Smooth muscle cell (in vitro differentiated cells): ENCODE data around the gene ZNF800. TPM values are rescaled to one million over a fixed set of nuclear protein-coding genes. Genes with fewer than 3 reads are reported as not detected.

ENCODE experiments used
- DNase-seq: peaks from one replicate; lab custom pipeline; 2025; ENCODE audit not compliant: unreplicated experiment; lab: John Stamatoyannopoulos, UW
- H2AFZ ChIP-seq: fragments of 200-600 bp; sonication (generic); 2 replicates; pipeline ENCODE4 v1.6.0; 2016; ENCODE audit warnings: antibody characterized with exemption, low read depth, mild to moderate bottlenecking
- H3F3A ChIP-seq: fragments of 200-600 bp; sonication (generic); 2 replicates; pipeline ENCODE4 v1.6.0; 2017; ENCODE audit warnings: antibody characterized with exemption, low read depth
- H3K27ac ChIP-seq: fragments of 200-600 bp; sonication (generic); 2 replicates; pipeline ENCODE4 v1.5.1; 2016; ENCODE audit warnings: low read depth, mild to moderate bottlenecking
- H3K27me3 ChIP-seq: fragments of 200-600 bp; sonication (generic); 2 replicates; pipeline ENCODE4 v1.6.1; 2016; ENCODE audit warnings: low read depth, mild to moderate bottlenecking
- H3K36me3 ChIP-seq: fragments of 200-600 bp; sonication (generic); 2 replicates; pipeline ENCODE4 v1.5.1; 2016; ENCODE audit warnings: low read depth
- H3K4me1 ChIP-seq: fragments of 200-600 bp; sonication (generic); 2 replicates; pipeline ENCODE4 v1.5.1; 2016; ENCODE audit warnings: low read depth
- H3K4me2 ChIP-seq: fragments of 200-600 bp; sonication (generic); 2 replicates; pipeline ENCODE4 v1.6.0; 2016; ENCODE audit warnings: mild to moderate bottlenecking
- H3K4me3 ChIP-seq: fragments of 200-600 bp; sonication (generic); 2 replicates; pipeline ENCODE4 v1.5.1; 2016; ENCODE audit warnings: mild to moderate bottlenecking
- H3K79me2 ChIP-seq: fragments of 200-600 bp; sonication (generic); 2 replicates; pipeline ENCODE4 v1.6.0; 2016; ENCODE audit warnings: low read depth, mild to moderate bottlenecking
- H3K9ac ChIP-seq: fragments of 200-600 bp; sonication (generic); 2 replicates; pipeline ENCODE4 v1.6.0; 2016; ENCODE audit warnings: low read depth
- H3K9me3 ChIP-seq: fragments of 200-600 bp; sonication (generic); replicated peaks from 2 replicates; pipeline ENCODE4 v1.5.1; 2016; ENCODE audit warnings: low read depth
- H4K20me1 ChIP-seq: fragments of 200-600 bp; sonication (generic); 2 replicates; pipeline ENCODE4 v1.6.0; 2016; ENCODE audit warnings: low read depth
- WGBS: methylation state at CpG from one replicate; pipeline ENCODE4 v1.1.7; 2016; ENCODE audit warnings: low lambda C conversion rate; 5-methylcytosine and 5-hydroxymethylcytosine counted together
- polyA plus RNA-seq: library from polyadenylated mRNA; unstranded; fragments of >200 nt; fragmentation: Nextera tagmentation; extraction: Ambion mirVana; gene quantifications from 2 replicates; pipeline ENCODE4 v1.2.1, GENCODE V29; 2016
- total RNA-seq: library from RNA; depleted of rRNA; stranded (reverse); fragments of >200 nt; gene quantifications from 2 replicates; pipeline ENCODE4 v1.2.3, GENCODE V29; 2014
- TF ChIP-seq, protein P1 (sequence below): fragments of 200-600 bp; sonication (generic); IDR thresholded peaks from 2 replicates; pipeline ENCODE4 v1.5.1; 2017; ENCODE audit warnings: borderline replicate concordance, mild to moderate bottlenecking, antibody characterized with exemption; ENCODE audit not compliant: insufficient read depth, poor library complexity, severe bottlenecking

ZNF800 gene
- total and polyA plus RNA-seq, 2 experiments from 2014 or later: 12.8 to 23.5 TPM

DNA sequence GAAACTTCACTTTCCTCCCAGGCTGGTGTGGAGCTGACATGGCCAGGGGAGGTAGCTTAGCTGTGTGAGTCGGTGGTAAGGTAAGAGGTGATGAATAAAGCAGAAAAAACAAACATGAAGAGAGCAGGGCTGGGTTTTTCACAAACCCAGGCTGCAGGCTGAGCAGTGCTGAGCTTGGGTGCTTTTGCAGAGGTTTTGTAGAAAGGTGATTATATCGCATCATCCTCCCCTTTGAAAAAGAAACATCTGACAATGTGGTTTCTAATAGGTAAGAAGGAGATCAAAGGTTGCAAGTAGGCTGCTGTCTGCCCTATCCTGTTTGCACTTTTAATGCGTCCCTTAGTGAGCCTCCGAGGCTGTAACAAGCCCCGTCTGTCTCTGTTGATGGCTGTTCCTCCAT is 70.2 kb downstream of the ZNF800 start:
- Histone ChIP-seq H3K36me3 (no peaks in the 10 kb centered on the region), H3K9ac (no peak overlapping the region), H3K4me2 (no peak overlapping the region), H3K4me1 (no peaks in the 10 kb centered on the region), H3K9me3 (no peaks in the 10 kb centered on the region), H2AFZ (no peak overlapping the region), H3K27ac (no peak overlapping the region), H3K27me3 (peaks cover 61% of the 10 kb centered on the region), H3F3A (no peaks in the 10 kb centered on the region), H3K4me3 (no peak overlapping the region), H3K79me2 (no peaks in the 10 kb centered on the region), H4K20me1 (no peaks in the 10 kb centered on the region)
- no peak for DNase-seq
- WGBS: 77% methylated on average over 5 of the region's 5 CpGs
- TF ChIP-seq, protein P1, sequence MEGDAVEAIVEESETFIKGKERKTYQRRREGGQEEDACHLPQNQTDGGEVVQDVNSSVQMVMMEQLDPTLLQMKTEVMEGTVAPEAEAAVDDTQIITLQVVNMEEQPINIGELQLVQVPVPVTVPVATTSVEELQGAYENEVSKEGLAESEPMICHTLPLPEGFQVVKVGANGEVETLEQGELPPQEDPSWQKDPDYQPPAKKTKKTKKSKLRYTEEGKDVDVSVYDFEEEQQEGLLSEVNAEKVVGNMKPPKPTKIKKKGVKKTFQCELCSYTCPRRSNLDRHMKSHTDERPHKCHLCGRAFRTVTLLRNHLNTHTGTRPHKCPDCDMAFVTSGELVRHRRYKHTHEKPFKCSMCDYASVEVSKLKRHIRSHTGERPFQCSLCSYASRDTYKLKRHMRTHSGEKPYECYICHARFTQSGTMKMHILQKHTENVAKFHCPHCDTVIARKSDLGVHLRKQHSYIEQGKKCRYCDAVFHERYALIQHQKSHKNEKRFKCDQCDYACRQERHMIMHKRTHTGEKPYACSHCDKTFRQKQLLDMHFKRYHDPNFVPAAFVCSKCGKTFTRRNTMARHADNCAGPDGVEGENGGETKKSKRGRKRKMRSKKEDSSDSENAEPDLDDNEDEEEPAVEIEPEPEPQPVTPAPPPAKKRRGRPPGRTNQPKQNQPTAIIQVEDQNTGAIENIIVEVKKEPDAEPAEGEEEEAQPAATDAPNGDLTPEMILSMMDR: no peak

DNA sequence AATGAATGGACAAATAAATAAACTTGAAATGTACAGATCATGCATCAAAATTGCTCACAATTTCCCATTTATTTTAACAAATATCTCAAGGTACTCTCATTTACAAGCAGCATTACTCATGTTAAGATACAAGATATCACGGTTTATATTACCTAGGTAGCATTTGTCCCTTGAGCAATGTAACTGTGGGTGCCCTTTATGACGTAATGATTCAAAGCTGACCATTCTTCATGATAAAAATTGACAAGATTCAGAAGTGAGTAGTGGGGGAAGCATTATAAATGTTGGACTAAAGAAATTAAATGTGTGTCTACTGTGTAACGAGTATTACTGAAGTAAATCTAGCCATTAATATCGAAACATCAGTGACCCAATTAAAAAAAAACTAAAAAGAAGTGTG is 71.5 kb downstream of the ZNF800 start:
- no peak overlapping the region for H3K9ac ChIP-seq
- no peak overlapping the region for H2AFZ ChIP-seq
- H3F3A ChIP-seq: no peaks in the 10 kb centered on the region
- H4K20me1 ChIP-seq: no peaks in the 10 kb centered on the region
- no peak for DNase-seq
- H3K79me2 ChIP-seq: no peaks in the 10 kb centered on the region
- TF ChIP-seq, protein P1: no peak
- H3K36me3 ChIP-seq: no peaks in the 10 kb centered on the region
- no peak overlapping the region for H3K27ac ChIP-seq
- H3K27me3 ChIP-seq: peaks cover 48% of the 10 kb centered on the region
- WGBS: 88% methylated on average over 4 of the region's 4 CpGs
- H3K4me2 ChIP-seq: no peak overlapping the region
- no peak overlapping the region for H3K4me3 ChIP-seq
- no peaks in the 10 kb centered on the region for H3K9me3 ChIP-seq
- H3K4me1 ChIP-seq: no peaks in the 10 kb centered on the region

Other genes starting within 250 kb of the ZNF800 start
- gene GRM8, start 139.8 kb downstream of the ZNF800 start, total RNA-seq: 20.5 and 31.3 TPM in 2 replicates
- 8.9 and 9.8 TPM in 2 replicates for gene GRM8, start 139.8 kb downstream of the ZNF800 start, polyA plus RNA-seq
- gene GCC1, start 192.9 kb upstream of the ZNF800 start, total RNA-seq: 14.2 and 17.1 TPM in 2 replicates
- 15.6 and 20.3 TPM in 2 replicates for gene GCC1, start 192.9 kb upstream of the ZNF800 start, polyA plus RNA-seq
- 184 and 219 TPM in 2 replicates for gene ARF5, start 195.7 kb upstream of the ZNF800 start, total RNA-seq
- gene ARF5, start 195.7 kb upstream of the ZNF800 start, polyA plus RNA-seq: 196 and 236 TPM in 2 replicates
- gene FSCN3, start 201.0 kb upstream of the ZNF800 start, total RNA-seq: 0.94 and 4.0 TPM in 2 replicates
- gene FSCN3, start 201.0 kb upstream of the ZNF800 start, polyA plus RNA-seq: 1.3 TPM in 1 of 2 replicates, not detected in the other
- not detected in 2 replicates for gene PAX4, start 225.4 kb upstream of the ZNF800 start, total RNA-seq
- gene PAX4, start 225.4 kb upstream of the ZNF800 start, polyA plus RNA-seq: not detected in 2 replicates